Fibroblast of villous mesenchyme (primary cell): ENCODE results near the gene DCDC2. TPM values are rescaled to one million over a fixed set of nuclear protein-coding genes. Genes with fewer than 3 reads are reported as not detected.

ENCODE experiments used
- DNase-seq: peaks from one replicate; pipeline ENCODE4 v3.0.0-alpha.2; 2010; ENCODE audit warnings: low read depth
- H3K4me3 ChIP-seq: 2 replicates; pipeline ENCODE4 v1.5.1; 2011; ENCODE audit warnings: low read depth, mild to moderate bottlenecking, low read length
- CTCF ChIP-seq: IDR thresholded peaks from 2 replicates; pipeline ENCODE4 v1.5.1; 2012; ENCODE audit warnings: low read depth, mild to moderate bottlenecking, low read length; ENCODE audit not compliant: insufficient read depth
- total RNA-seq: library from RNA; depleted of rRNA; stranded (reverse); fragments of >200 nt; gene quantifications from 2 replicates; pipeline ENCODE4 v1.2.3, GENCODE V29; 2012

The DCDC2 gene
- total RNA-seq, 1 donor: 0.43 TPM

GRCh38 chr6:24257282-24257681 is 100.6 kb downstream of the DCDC2 start:
- no peak for TF ChIP-seq CTCF
- DNase-seq: no peak
- H3K4me3 ChIP-seq: no peak overlapping the region

DNA sequence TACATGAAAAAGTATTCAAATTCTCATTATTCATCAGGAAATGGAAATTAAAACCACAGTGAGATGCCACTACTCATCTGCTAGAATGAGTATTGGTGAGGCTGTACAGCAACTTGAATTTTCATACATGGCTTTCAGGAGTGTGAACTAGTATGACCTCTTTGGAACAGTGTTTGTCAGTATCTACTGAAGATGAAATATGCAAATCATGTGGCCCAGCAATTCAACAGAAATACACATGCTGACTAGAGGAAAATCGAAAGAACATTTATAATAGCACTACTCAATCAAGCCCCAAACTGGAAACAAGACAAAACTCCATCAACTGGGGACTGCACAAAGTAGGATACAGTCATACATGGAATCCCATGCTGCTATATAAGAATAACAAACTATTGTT is 102.2 kb downstream of the DCDC2 start:
- H3K4me3 ChIP-seq: no peak overlapping the region
- no peak for TF ChIP-seq CTCF
- no peak for DNase-seq

DNA sequence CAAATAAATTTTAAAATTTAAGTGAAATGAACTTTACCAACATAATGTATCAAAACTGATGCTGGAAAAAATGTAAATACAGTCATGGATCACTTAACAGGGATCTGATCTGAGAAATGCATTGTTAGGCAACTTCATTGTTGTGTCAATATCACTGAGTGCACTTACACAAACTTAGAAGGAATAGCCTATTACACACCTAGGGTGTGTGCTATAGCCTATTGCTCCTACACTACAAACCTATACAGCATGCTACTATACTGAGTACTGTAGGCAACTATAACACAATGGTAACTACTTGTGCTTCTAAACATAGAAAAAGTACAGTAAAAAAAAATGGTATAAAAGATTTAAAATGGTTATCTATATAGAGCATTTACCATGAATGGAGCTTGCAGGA is 104.5 kb downstream of the DCDC2 start:
- DNase-seq: no peak
- no peak overlapping the region for H3K4me3 ChIP-seq
- TF ChIP-seq CTCF: no peak

DNA sequence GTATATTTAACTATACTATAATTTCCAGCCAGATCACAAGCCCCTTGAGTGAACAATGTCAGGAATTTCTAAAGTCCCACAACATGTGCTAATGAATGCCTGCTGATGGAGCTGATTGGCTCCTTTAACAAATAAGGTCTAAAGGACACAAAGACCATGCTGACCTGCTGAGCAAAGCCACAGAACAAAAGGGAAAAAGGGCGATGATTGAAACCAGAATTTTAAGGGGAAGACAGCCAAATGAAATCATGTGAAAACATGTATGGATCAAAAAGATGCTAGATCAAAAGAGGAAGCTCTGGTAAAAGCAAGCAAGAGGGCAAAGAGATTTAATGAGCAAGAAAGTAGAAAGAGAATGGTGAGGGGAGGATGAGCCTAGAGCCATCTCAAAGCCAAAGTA is 105.6 kb downstream of the DCDC2 start:
- no peak for DNase-seq
- TF ChIP-seq CTCF: no peak
- no peak overlapping the region for H3K4me3 ChIP-seq

- no peak overlapping the region for H3K4me3 ChIP-seq
- DNase-seq: no peak
- no peak for TF ChIP-seq CTCF
Measured at GRCh38 chr6:24251339-24251738, 106.5 kb downstream of the DCDC2 start.

GRCh38 chr6:24249926-24250325 is 107.9 kb downstream of the DCDC2 start:
- DNase-seq: no peak
- TF ChIP-seq CTCF: no peak
- no peak overlapping the region for H3K4me3 ChIP-seq

- H3K4me3 ChIP-seq: no peak overlapping the region
- DNase-seq: no peak
- no peak for TF ChIP-seq CTCF
Measured at GRCh38 chr6:24245275-24245674, 112.6 kb downstream of the DCDC2 start.
